Globus pallidus (tissue), 1 donor: ENCODE data around the gene POMC.
"Not testable (repeated sequence)": the region's sequence is repeated elsewhere in the genome, so short reads cannot be mapped to it uniquely, and the experiment has no call there.

ENCODE experiments used
- DNase-seq: peaks from one replicate; pipeline ENCODE4 v3.0.0-alpha.2; 2015; ENCODE audit warnings: low spot score

Gene POMC

GRCh38 chr2:25176541-25177181 is 8.3 kb upstream of the POMC start:
- no peak for DNase-seq

GRCh38 chr2:25176138-25176537 is 7.8 kb upstream of the POMC start:
- DNase-seq: no peak

GRCh38 chr2:25174192-25174861 is 5.9 kb upstream of the POMC start:
- DNase-seq: no peak

- no peak for DNase-seq
Measured at GRCh38 chr2:25173719-25174118, 5.3 kb upstream of the POMC start.

GRCh38 chr2:25170888-25171287 is 2.5 kb upstream of the POMC start:
- no peak for DNase-seq

- DNase-seq: no peak
Measured at GRCh38 chr2:25169073-25169470, 692 bp upstream of the POMC start.

- DNase-seq: peak; percentile 39
Measured at GRCh38 chr2:25165992-25166875, 2.1 kb downstream of the POMC start.

GRCh38 chr2:25164561-25164960 is 3.8 kb downstream of the POMC start:
- no peak for DNase-seq

GRCh38 chr2:25162061-25162460 is 6.3 kb downstream of the POMC start:
- not testable (repeated sequence) for DNase-seq

- DNase-seq: no peak
Measured at GRCh38 chr2:25161055-25161781, 7.2 kb downstream of the POMC start.

GRCh38 chr2:25160376-25160775 is 8.0 kb downstream of the POMC start:
- no peak for DNase-seq

GRCh38 chr2:25159949-25160348 is 8.4 kb downstream of the POMC start:
- DNase-seq: no peak

GRCh38 chr2:25158096-25158852 is 10.1 kb downstream of the POMC start:
- DNase-seq: no peak

- no peak for DNase-seq
Measured at GRCh38 chr2:25155401-25155800, 13.0 kb downstream of the POMC start.

GRCh38 chr2:25151718-25152117 is 16.7 kb downstream of the POMC start:
- DNase-seq: no peak

- not testable (repeated sequence) for DNase-seq
Measured at GRCh38 chr2:25150993-25151392, 17.4 kb downstream of the POMC start.

- DNase-seq: no peak
Measured at GRCh38 chr2:25149646-25150045, 18.7 kb downstream of the POMC start.

- DNase-seq: no peak
Measured at GRCh38 chr2:25146896-25147295, 21.5 kb downstream of the POMC start.

GRCh38 chr2:25145803-25146202 is 22.6 kb downstream of the POMC start:
- DNase-seq: no peak

GRCh38 chr2:25141120-25141519 is 27.3 kb downstream of the POMC start:
- DNase-seq: no peak

GRCh38 chr2:25140535-25140934 is 27.8 kb downstream of the POMC start:
- not testable (repeated sequence) for DNase-seq
